HepG2 (cell line): ENCODE data around the gene SLC25A10. TPM values are rescaled to one million over a fixed set of nuclear protein-coding genes. Genes with fewer than 3 reads are reported as not detected.

ENCODE experiments used
- ATF3 ChIP-seq: sonication (generic); formaldehyde crosslinking; IDR thresholded peaks from 2 replicates; pipeline ENCODE4 v1.4.0; 2020; ENCODE audit warnings: missing genetic modification reagents
- BCL3 ChIP-seq: sonication (generic); formaldehyde crosslinking; IDR thresholded peaks from 2 replicates; pipeline ENCODE4 v1.5.1; 2020; ENCODE audit warnings: mild to moderate bottlenecking, missing genetic modification reagents, moderate library complexity
- KAT8 ChIP-seq: IDR thresholded peaks from 2 replicates; pipeline ENCODE4 v1.6.1; 2016; ENCODE audit warnings: missing genetic modification reagents, missing compliant biosample characterization
- KLF16 ChIP-seq, 2 experiments: sonication (generic) in 1 of 2; formaldehyde crosslinking in 1 of 2; IDR thresholded peaks; 2 replicates each; pipeline versions ENCODE4 v1.6.1 to v1.8.0; 2016 to 2023; ENCODE audit warnings: missing genetic modification reagents in 2 of 2, missing compliant biosample characterization in 1 of 2
- MXD1 ChIP-seq: sonication (generic); formaldehyde crosslinking; IDR thresholded peaks from 2 replicates; pipeline ENCODE4 v1.4.0; 2020; ENCODE audit warnings: mild to moderate bottlenecking, missing genetic modification reagents
- ONECUT2 ChIP-seq: sonication (generic); formaldehyde crosslinking; IDR thresholded peaks from 2 replicates; pipeline ENCODE4 v1.4.0; 2020; ENCODE audit warnings: missing genetic modification reagents
- RFX3 ChIP-seq: IDR thresholded peaks from 2 replicates; pipeline ENCODE4 v1.6.1; 2016; ENCODE audit warnings: missing biosample characterization, missing genetic modification reagents
- SALL1 ChIP-seq: sonication (generic); formaldehyde crosslinking; IDR thresholded peaks from 2 replicates; pipeline ENCODE4 v1.8.0; 2022; ENCODE audit warnings: mild to moderate bottlenecking, missing genetic modification reagents
- SPEN ChIP-seq: sonication (generic); formaldehyde crosslinking; IDR thresholded peaks from 2 replicates; pipeline ENCODE4 v1.5.1; 2020; ENCODE audit warnings: low read depth, mild to moderate bottlenecking, missing genetic modification reagents
- STAT5B ChIP-seq: sonication (generic); formaldehyde crosslinking; IDR thresholded peaks from 2 replicates; pipeline ENCODE4 v1.4.0; 2020; ENCODE audit warnings: missing genetic modification reagents
- THAP9 ChIP-seq: sonication (generic); formaldehyde crosslinking; IDR thresholded peaks from 2 replicates; pipeline ENCODE4; 2020; ENCODE audit warnings: missing genetic modification reagents, mild to moderate bottlenecking, borderline replicate concordance
- ZBTB44 ChIP-seq: sonication (generic); formaldehyde crosslinking; IDR thresholded peaks from 2 replicates; pipeline ENCODE4 v1.4.0; 2020; ENCODE audit warnings: missing genetic modification reagents
- ZNF451 ChIP-seq: sonication (generic); formaldehyde crosslinking; IDR thresholded peaks from 2 replicates; pipeline ENCODE4 v1.5.0; 2020; ENCODE audit warnings: mild to moderate bottlenecking, missing genetic modification reagents
- ZNF503 ChIP-seq: sonication (generic); formaldehyde crosslinking; IDR thresholded peaks from 2 replicates; pipeline ENCODE4 v1.4.0; 2020; ENCODE audit warnings: missing genetic modification reagents
- ZNF644 ChIP-seq: IDR thresholded peaks from 2 replicates; pipeline ENCODE4 v1.6.1; 2016; ENCODE audit warnings: low read depth
- ZNF788 ChIP-seq: sonication (generic); formaldehyde crosslinking; IDR thresholded peaks from 2 replicates; pipeline ENCODE4 v1.5.0; 2020; ENCODE audit warnings: mild to moderate bottlenecking, missing genetic modification reagents, borderline replicate concordance
- ZSCAN5A ChIP-seq: sonication (generic); formaldehyde crosslinking; IDR thresholded peaks from 2 replicates; pipeline ENCODE4 v1.8.0; 2022; ENCODE audit warnings: mild to moderate bottlenecking, missing genetic modification reagents, borderline replicate concordance
- polyA plus RNA-seq, 8 experiments: library from polyadenylated mRNA; depleted of rRNA in 3 of 8; stranded (reverse) in 7 of 8; unstranded in 1 of 8; fragments of >200 nt; fragmentation: Illumina TruSeq in 4 of 8; extraction: Trizol in 4 of 8; gene quantifications; 2 replicates each; pipeline versions ENCODE4 v1.2.1 to v1.2.3, GENCODE V29; 2011 to 2016; ENCODE audit warnings: low read depth in 4 of 8, missing spikeins in 1 of 8, mixed read lengths in 1 of 8; ENCODE audit not compliant: insufficient read depth in 1 of 8
- total RNA-seq, 5 experiments: library from RNA; depleted of rRNA; stranded (reverse); fragments of >200 nt; fragmentation: Illumina TruSeq; extraction: Trizol; gene quantifications; 2 replicates each; pipeline ENCODE4 v1.2.3, GENCODE V29; 2016; ENCODE audit warnings: low read depth in 1 of 5

The SLC25A10 gene
- total and polyA plus RNA-seq, 2 of the 13 experiments (the other 11 are each of a cell fraction or from before 2014, with no cell fraction given), result 46.5 to 140 TPM

- TF ChIP-seq ZBTB44 (CRISPR knock-in tag) (0 out of 2 replicates have a peak, but pooled peaks have one; percentile 50), SALL1 (CRISPR knock-in tag) (peak; percentile 47; the same call in 1 of the 2 replicates), KLF16 (CRISPR knock-in tag; IDR thresholded peaks at IDR 0.05) (peak; percentile 41 to 50; a peak in 1 of 4 replicates), ZSCAN5A (CRISPR knock-in tag) (no peak), ONECUT2 (CRISPR knock-in tag) (no peak), BCL3 (CRISPR knock-in tag) (no peak), THAP9 (CRISPR knock-in tag) (peak; percentile 58; the same call in 1 of the 2 replicates), ATF3 (CRISPR knock-in tag) (0 out of 2 replicates have a peak, but pooled peaks have one; percentile 56), RFX3 (CRISPR knock-in tag) (no peak; the same call in 1 of the 2 replicates), SPEN (CRISPR knock-in tag) (no peak), ZNF644 (no peak), ZNF788 (CRISPR knock-in tag) (peak; percentile 81; the same call in 1 of the 2 replicates), MXD1 (CRISPR knock-in tag) (no peak), ZNF451 (CRISPR knock-in tag) (no peak), ZNF503 (CRISPR knock-in tag) (no peak), KAT8 (CRISPR knock-in tag) (peak; percentile 68), STAT5B (CRISPR knock-in tag) (no peak)
Measured at GRCh38 chr17:81733507-81734404, 21.7 kb downstream of the SLC25A10 start (continued).
